GM12891 (cell line): Measurements from ENCODE around the gene NFATC2IP.

Experiments used
- PAX5 ChIP-seq: IDR thresholded peaks from 2 replicates; pipeline ENCODE4 v1.6.1; 2011; ENCODE audit warnings: low read length, moderate library complexity, mild to moderate bottlenecking; ENCODE audit not compliant: insufficient read depth, severe bottlenecking
- POLR2A ChIP-seq: IDR thresholded peaks from 2 replicates; pipeline ENCODE4 v1.6.1; 2011; ENCODE audit warnings: low read depth, low read length, control low read depth

DNA sequence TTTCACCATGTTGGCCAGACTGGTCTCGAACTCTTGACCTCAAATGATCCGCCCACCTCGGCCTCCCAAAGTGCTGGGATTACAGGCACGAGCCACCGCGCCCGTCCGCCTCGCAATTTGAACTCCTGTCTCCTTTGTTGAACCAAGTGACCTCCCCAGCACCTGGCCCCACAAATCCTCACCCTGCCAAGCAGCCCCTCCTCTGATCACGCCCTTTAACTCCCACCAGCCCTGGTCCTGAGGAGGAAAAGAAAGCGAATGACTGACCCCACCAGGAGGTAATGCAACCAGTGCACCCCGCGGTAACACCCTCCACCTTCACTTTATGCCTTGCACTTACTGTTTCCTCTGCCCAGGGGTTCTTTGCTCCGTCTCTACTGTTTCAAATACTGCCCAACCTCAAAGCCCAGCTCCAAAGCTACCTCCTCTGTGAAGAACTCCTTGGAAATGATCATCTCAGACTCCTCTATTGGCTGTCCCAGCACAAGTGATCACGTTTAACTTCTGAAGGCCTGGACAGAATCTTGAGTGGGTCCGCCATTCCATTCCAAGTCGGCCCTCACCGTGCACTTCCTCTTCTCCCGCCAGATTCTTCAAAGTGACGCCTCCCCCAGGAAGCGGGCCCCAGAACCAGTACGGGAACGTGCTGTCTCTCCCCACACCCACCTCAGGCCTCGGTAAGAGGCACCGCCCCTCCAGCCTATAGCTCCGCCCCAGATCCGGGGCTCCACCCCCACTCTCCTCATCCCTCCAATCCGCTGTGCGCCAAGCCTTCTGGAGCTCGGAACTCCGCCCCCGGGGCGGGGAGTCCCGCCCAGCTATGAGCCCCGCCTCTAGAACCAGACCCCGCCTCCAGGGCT, 14.6 kb upstream of the NFATC2IP start:
- TF ChIP-seq PAX5 (no peak), POLR2A (no peak)
